ENCODE results near the gene PTGDS.

Gene PTGDS

GRCh38 chr9:136934277-136934676 lies 43.0 kb upstream of the PTGDS start:
- Histone ChIP-seq H2BK5ac (ENCODE audit: low read depth, low read length, poor library complexity, severe bottlenecking) (no peak overlapping the region), H3K14ac (ENCODE audit: low read length in 2 of 2) (no peak overlapping the region), H4K8ac (ENCODE audit: low read length) (no peak overlapping the region), H3K27ac (ENCODE audit: low read length, poor library complexity, severe bottlenecking) (no peak overlapping the region), H3K36me3 (ENCODE audit: control insufficient read depth in 1 of 2, insufficient read depth in 2 of 2, low read depth in 1 of 2, low read length in 2 of 2) (peaks cover 4 to 17% of the 10 kb centered on the region in 2 experiments), H2BK12ac (ENCODE audit: low read length in 2 of 2) (no peak overlapping the region), H2BK120ac (ENCODE audit: low read depth, low read length) (no peak overlapping the region), H3K27me3 (ENCODE audit: control insufficient read depth in 1 of 2, insufficient read depth in 1 of 2, low read length in 2 of 2) (no peaks in the 10 kb centered on the region), H3K18ac (ENCODE audit: low read depth in 1 of 2, low read length in 2 of 2) (no peak overlapping the region), H3K9me3 (ENCODE audit: control insufficient read depth, low read length) (no peaks in the 10 kb centered on the region), H3K4me2 (ENCODE audit: low read length, poor library complexity, severe bottlenecking) (no peak overlapping the region), H3K23ac (ENCODE audit: low read length in 2 of 2) (no peak overlapping the region), H3K4me3 (ENCODE audit: insufficient read depth in 1 of 2, low read depth in 1 of 2, low read length in 2 of 2) (no peak overlapping the region), H3K9ac (ENCODE audit: low read length) (no peak overlapping the region), H3K4me1 (ENCODE audit: control insufficient read depth, insufficient read depth, low read depth, low read length) (no peaks in the 10 kb centered on the region), H3K79me1 (replicated peaks; ENCODE audit: low read length, poor library complexity, severe bottlenecking) (peaks cover 18% of the 10 kb centered on the region), H2BK15ac (ENCODE audit: low read depth, poor library complexity, severe bottlenecking) (no peak overlapping the region), H2AFZ (ENCODE audit: low read depth, low read length) (no peak overlapping the region), H4K91ac (ENCODE audit: low read length) (no peak overlapping the region), H2AK5ac (ENCODE audit: low read length, severe bottlenecking) (no peak overlapping the region), H3K4ac (ENCODE audit: low read depth in 1 of 2, low read length in 2 of 2) (no peak overlapping the region)
- 95% methylated on average over 2 of the region's 3 CpGs for WGBS
- no peak for DNase-seq

- H3K23ac ChIP-seq (ENCODE audit: low read length in 2 of 2) = no peak overlapping the region
- H2BK15ac ChIP-seq (ENCODE audit: low read depth, poor library complexity, severe bottlenecking) = no peak overlapping the region
- H3K14ac ChIP-seq (ENCODE audit: low read length in 2 of 2) = no peak overlapping the region
- H3K4me1 ChIP-seq (ENCODE audit: control insufficient read depth, insufficient read depth, low read depth, low read length) = peaks cover 2% of the 10 kb centered on the region
- no peak overlapping the region for H3K18ac ChIP-seq (ENCODE audit: low read depth in 1 of 2, low read length in 2 of 2)
- no peak overlapping the region for H4K91ac ChIP-seq (ENCODE audit: low read length)
- DNase-seq = no peak
- H3K36me3 ChIP-seq (ENCODE audit: control insufficient read depth in 1 of 2, insufficient read depth in 2 of 2, low read depth in 1 of 2, low read length in 2 of 2) = peaks cover 18 to 31% of the 10 kb centered on the region in 2 experiments
- 94% methylated on average over 3 of the region's 3 CpGs for WGBS
- H2BK12ac ChIP-seq (ENCODE audit: low read length in 2 of 2) = no peak overlapping the region
- H3K9ac ChIP-seq (ENCODE audit: low read length) = no peak overlapping the region
- no peak overlapping the region for H2AK5ac ChIP-seq (ENCODE audit: low read length, severe bottlenecking)
- H3K4me3 ChIP-seq (ENCODE audit: insufficient read depth in 1 of 2, low read depth in 1 of 2, low read length in 2 of 2) = no peak overlapping the region
- no peak overlapping the region for H2BK120ac ChIP-seq (ENCODE audit: low read depth, low read length)
- H3K4me2 ChIP-seq (ENCODE audit: low read length, poor library complexity, severe bottlenecking) = no peak overlapping the region
- no peak overlapping the region for H4K8ac ChIP-seq (ENCODE audit: low read length)
- no peaks in the 10 kb centered on the region for H3K9me3 ChIP-seq (ENCODE audit: control insufficient read depth, low read length)
- no peaks in the 10 kb centered on the region for H3K27me3 ChIP-seq (ENCODE audit: control insufficient read depth in 1 of 2, insufficient read depth in 1 of 2, low read length in 2 of 2)
- no peak overlapping the region for H3K4ac ChIP-seq (ENCODE audit: low read depth in 1 of 2, low read length in 2 of 2)
- no peak overlapping the region for H3K27ac ChIP-seq (ENCODE audit: low read length, poor library complexity, severe bottlenecking)
- H2AFZ ChIP-seq (ENCODE audit: low read depth, low read length) = no peak overlapping the region
- peaks cover 28% of the 10 kb centered on the region for H3K79me1 ChIP-seq (replicated peaks; ENCODE audit: low read length, poor library complexity, severe bottlenecking)
- no peak overlapping the region for H2BK5ac ChIP-seq (ENCODE audit: low read depth, low read length, poor library complexity, severe bottlenecking)
Observed at GRCh38 chr9:136935651-136936050, 41.7 kb upstream of the PTGDS start.

- no peak overlapping the region for H3K4me3 ChIP-seq (ENCODE audit: insufficient read depth in 1 of 2, low read depth in 1 of 2, low read length in 2 of 2)
- DNase-seq = no peak
- no peaks in the 10 kb centered on the region for H3K27me3 ChIP-seq (ENCODE audit: control insufficient read depth in 1 of 2, insufficient read depth in 1 of 2, low read length in 2 of 2)
- no peak overlapping the region for H3K23ac ChIP-seq (ENCODE audit: low read length in 2 of 2)
- H2AFZ ChIP-seq (ENCODE audit: low read depth, low read length) = no peak overlapping the region
- no peaks in the 10 kb centered on the region for H3K9me3 ChIP-seq (ENCODE audit: control insufficient read depth, low read length)
- no peak overlapping the region for H2BK120ac ChIP-seq (ENCODE audit: low read depth, low read length)
- peaks cover 28 to 41% of the 10 kb centered on the region in 2 experiments for H3K36me3 ChIP-seq (ENCODE audit: control insufficient read depth in 1 of 2, insufficient read depth in 2 of 2, low read depth in 1 of 2, low read length in 2 of 2)
- no peak overlapping the region for H3K27ac ChIP-seq (ENCODE audit: low read length, poor library complexity, severe bottlenecking)
- no peak overlapping the region for H3K4me2 ChIP-seq (ENCODE audit: low read length, poor library complexity, severe bottlenecking)
- H3K79me1 ChIP-seq (replicated peaks; ENCODE audit: low read length, poor library complexity, severe bottlenecking) = peaks cover 34% of the 10 kb centered on the region
- H2BK12ac ChIP-seq (ENCODE audit: low read length in 2 of 2) = no peak overlapping the region
- no peak overlapping the region for H3K14ac ChIP-seq (ENCODE audit: low read length in 2 of 2)
- H4K8ac ChIP-seq (ENCODE audit: low read length) = no peak overlapping the region
- H4K91ac ChIP-seq (ENCODE audit: low read length) = no peak overlapping the region
- H3K4ac ChIP-seq (ENCODE audit: low read depth in 1 of 2, low read length in 2 of 2) = no peak overlapping the region
- H2BK5ac ChIP-seq (ENCODE audit: low read depth, low read length, poor library complexity, severe bottlenecking) = no peak overlapping the region
- no peak overlapping the region for H3K9ac ChIP-seq (ENCODE audit: low read length)
- H3K4me1 ChIP-seq (ENCODE audit: control insufficient read depth, insufficient read depth, low read depth, low read length) = peaks cover 2% of the 10 kb centered on the region
- H2BK15ac ChIP-seq (ENCODE audit: low read depth, poor library complexity, severe bottlenecking) = no peak overlapping the region
- H3K18ac ChIP-seq (ENCODE audit: low read depth in 1 of 2, low read length in 2 of 2) = no peak overlapping the region
- 94% methylated on average over 7 of the region's 8 CpGs for WGBS
- H2AK5ac ChIP-seq (ENCODE audit: low read length, severe bottlenecking) = no peak overlapping the region
Observed at GRCh38 chr9:136936645-136937170, 40.6 kb upstream of the PTGDS start.

GRCh38 chr9:136937186-136938001 lies 39.9 kb upstream of the PTGDS start:
- Histone ChIP-seq H3K4me2 (ENCODE audit: low read length, poor library complexity, severe bottlenecking) (no peak overlapping the region), H3K23ac (ENCODE audit: low read length in 2 of 2) (no peak overlapping the region), H3K27me3 (ENCODE audit: control insufficient read depth in 1 of 2, insufficient read depth in 1 of 2, low read length in 2 of 2) (no peaks in the 10 kb centered on the region), H3K36me3 (ENCODE audit: control insufficient read depth in 1 of 2, insufficient read depth in 2 of 2, low read depth in 1 of 2, low read length in 2 of 2) (peaks cover 35 to 48% of the 10 kb centered on the region in 2 experiments), H3K9ac (ENCODE audit: low read length) (no peak overlapping the region), H2BK120ac (ENCODE audit: low read depth, low read length) (no peak overlapping the region), H3K18ac (ENCODE audit: low read depth in 1 of 2, low read length in 2 of 2) (no peak overlapping the region), H3K4me3 (ENCODE audit: insufficient read depth in 1 of 2, low read depth in 1 of 2, low read length in 2 of 2) (no peak overlapping the region), H3K4ac (ENCODE audit: low read depth in 1 of 2, low read length in 2 of 2) (no peak overlapping the region), H4K91ac (ENCODE audit: low read length) (peak overlapping the region; percentile 35), H3K9me3 (ENCODE audit: control insufficient read depth, low read length) (no peaks in the 10 kb centered on the region), H3K79me1 (replicated peaks; ENCODE audit: low read length, poor library complexity, severe bottlenecking) (peaks cover 38% of the 10 kb centered on the region), H2BK15ac (ENCODE audit: low read depth, poor library complexity, severe bottlenecking) (no peak overlapping the region), H2BK12ac (ENCODE audit: low read length in 2 of 2) (no peak overlapping the region), H3K14ac (ENCODE audit: low read length in 2 of 2) (no peak overlapping the region), H2AFZ (ENCODE audit: low read depth, low read length) (no peak overlapping the region), H3K27ac (ENCODE audit: low read length, poor library complexity, severe bottlenecking) (no peak overlapping the region), H2AK5ac (ENCODE audit: low read length, severe bottlenecking) (no peak overlapping the region), H4K8ac (ENCODE audit: low read length) (peak overlapping the region; percentile 7), H2BK5ac (ENCODE audit: low read depth, low read length, poor library complexity, severe bottlenecking) (no peak overlapping the region), H3K4me1 (ENCODE audit: control insufficient read depth, insufficient read depth, low read depth, low read length) (peaks cover 8% of the 10 kb centered on the region)
- no peak for DNase-seq
- WGBS = 91% methylated on average over 15 of the region's 15 CpGs

Data from mesenchymal stem cell (in vitro differentiated cells and primary cell).